PC-9 (cell line): ENCODE results near the gene RNF8.

Experiments used
- EZH2 ChIP-seq: fragments of 200-600 bp; sonication (generic); IDR thresholded peaks from 2 replicates; pipeline ENCODE4 v1.8.0; 2017; ENCODE audit warnings: antibody characterized with exemption, low read depth
- TF ChIP-seq, protein P1 (sequence below): fragments of 200-600 bp; sonication (generic); conservative IDR thresholded peaks from 2 replicates; pipeline ENCODE4 v1.6.1; 2017; ENCODE audit warnings: mixed run types, antibody characterized with exemption, mild to moderate bottlenecking, moderate library complexity

GRCh38 chr6:37334047-37334446 is 19.7 kb upstream of the RNF8 start:
- TF ChIP-seq, protein P1, sequence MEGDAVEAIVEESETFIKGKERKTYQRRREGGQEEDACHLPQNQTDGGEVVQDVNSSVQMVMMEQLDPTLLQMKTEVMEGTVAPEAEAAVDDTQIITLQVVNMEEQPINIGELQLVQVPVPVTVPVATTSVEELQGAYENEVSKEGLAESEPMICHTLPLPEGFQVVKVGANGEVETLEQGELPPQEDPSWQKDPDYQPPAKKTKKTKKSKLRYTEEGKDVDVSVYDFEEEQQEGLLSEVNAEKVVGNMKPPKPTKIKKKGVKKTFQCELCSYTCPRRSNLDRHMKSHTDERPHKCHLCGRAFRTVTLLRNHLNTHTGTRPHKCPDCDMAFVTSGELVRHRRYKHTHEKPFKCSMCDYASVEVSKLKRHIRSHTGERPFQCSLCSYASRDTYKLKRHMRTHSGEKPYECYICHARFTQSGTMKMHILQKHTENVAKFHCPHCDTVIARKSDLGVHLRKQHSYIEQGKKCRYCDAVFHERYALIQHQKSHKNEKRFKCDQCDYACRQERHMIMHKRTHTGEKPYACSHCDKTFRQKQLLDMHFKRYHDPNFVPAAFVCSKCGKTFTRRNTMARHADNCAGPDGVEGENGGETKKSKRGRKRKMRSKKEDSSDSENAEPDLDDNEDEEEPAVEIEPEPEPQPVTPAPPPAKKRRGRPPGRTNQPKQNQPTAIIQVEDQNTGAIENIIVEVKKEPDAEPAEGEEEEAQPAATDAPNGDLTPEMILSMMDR: no peak
- TF ChIP-seq EZH2: no peak
